ENCODE measurements around the gene DGKG. TPM values are rescaled to one million over a fixed set of nuclear protein-coding genes. Genes with fewer than 3 reads are reported as not detected.
A peak's percentile ranks its signal among the peaks of the same experiment; 100 is the strongest.

The DGKG gene
- total RNA-seq, 1 donor, result 2.5 TPM

DNA sequence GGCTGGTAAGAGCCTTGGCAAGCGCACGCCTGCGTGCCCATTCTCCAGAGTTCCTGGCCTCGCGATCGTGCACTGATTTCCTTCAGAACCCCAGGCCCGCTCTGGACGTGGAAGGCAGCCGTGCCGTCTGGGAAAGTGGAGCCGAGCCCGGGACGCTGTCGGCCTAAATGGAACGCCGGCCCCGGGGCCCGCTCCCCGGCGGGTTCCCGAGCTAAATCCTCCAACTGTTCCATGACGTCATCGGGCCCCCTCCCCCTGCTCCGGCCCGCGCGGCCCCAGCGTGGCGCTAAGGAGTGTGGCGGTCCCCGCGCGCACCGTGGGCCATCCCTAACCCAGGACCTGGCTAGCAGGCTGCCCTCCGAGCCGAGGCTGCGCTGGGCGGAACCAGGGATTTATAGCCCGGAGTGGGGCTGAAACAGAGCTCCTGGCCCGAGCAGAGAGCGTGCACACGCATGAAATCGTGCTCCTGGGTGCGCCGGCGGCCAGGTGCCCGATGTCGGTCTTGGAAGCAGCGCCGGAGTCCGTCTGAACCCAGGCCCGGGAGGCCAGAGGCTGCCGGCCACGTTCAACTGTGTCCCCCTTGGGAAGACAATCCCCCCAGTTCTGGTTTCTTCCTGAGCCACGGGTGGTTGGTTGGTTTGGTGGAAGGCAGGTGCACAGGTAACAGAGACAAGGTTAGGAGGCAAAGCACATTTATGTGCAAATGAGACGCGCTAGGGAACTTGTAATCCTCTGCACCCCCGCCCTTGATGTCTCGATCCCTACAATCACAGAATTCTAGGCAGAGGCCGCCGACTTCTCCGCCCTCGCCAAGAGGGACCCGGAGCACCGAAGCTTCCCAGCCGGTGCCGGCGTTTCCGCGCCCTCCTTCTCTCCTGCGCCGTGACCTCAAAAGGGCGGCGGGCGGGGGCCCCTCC, 168.2 kb downstream of the DGKG start:
- H4K20me1 ChIP-seq (ENCODE audit: insufficient read depth, low read length), result no peaks in the 10 kb centered on the region
- H3K79me2 ChIP-seq (ENCODE audit: insufficient read depth, low read length), result no peaks in the 10 kb centered on the region
- H2AFZ ChIP-seq (ENCODE audit: low read length), result no peak overlapping the region
- H3K4me2 ChIP-seq (ENCODE audit: insufficient read depth, low read length), result peak overlapping the region; percentile 23
- no peaks in the 10 kb centered on the region for H3K9me3 ChIP-seq (ENCODE audit: low read depth, low read length)
- H3K36me3 ChIP-seq (ENCODE audit: insufficient read depth, low read length), result no peaks in the 10 kb centered on the region
- H3K27me3 ChIP-seq (ENCODE audit: insufficient read depth, low read length), result peaks cover 28% of the 10 kb centered on the region
- DNase-seq (ENCODE audit: insufficient read length, low spot score, missing footprints), result no peak
- TF ChIP-seq CTCF (IDR thresholded peaks at IDR 0.05; ENCODE audit: extremely low read depth, low read depth, low read length), result no peak
- no peak overlapping the region for H3K27ac ChIP-seq (ENCODE audit: low read depth, low read length)
- no peaks in the 10 kb centered on the region for H3K4me1 ChIP-seq (ENCODE audit: insufficient read depth, low read length)
- peak overlapping the region; percentile 19 for H3K4me3 ChIP-seq (ENCODE audit: insufficient read depth, low read length)

DNA sequence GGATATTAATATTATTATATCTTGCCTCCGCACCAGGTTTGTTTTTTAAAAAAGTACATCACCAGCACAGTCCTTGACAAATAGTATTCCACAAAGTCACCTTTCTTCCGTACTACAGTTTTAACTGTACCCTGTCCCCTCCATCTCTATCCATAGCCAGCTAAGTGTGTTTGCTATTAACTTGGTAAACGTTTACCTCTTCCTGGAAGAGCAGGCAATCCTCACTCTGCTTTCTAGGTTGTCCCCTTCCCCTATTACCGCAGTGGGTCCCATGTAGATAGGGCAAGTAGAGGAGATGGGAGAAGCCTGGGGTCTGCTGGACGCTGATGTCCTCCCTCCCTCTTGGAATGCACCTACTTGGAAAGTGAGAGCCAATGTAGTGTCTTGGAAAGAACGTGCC, 169.2 kb downstream of the DGKG start:
- H2AFZ ChIP-seq (ENCODE audit: low read length), result no peak overlapping the region
- no peaks in the 10 kb centered on the region for H3K79me2 ChIP-seq (ENCODE audit: insufficient read depth, low read length)
- H3K36me3 ChIP-seq (ENCODE audit: insufficient read depth, low read length), result no peaks in the 10 kb centered on the region
- no peak for TF ChIP-seq CTCF (IDR thresholded peaks at IDR 0.05; ENCODE audit: extremely low read depth, low read depth, low read length)
- no peak for DNase-seq (ENCODE audit: insufficient read length, low spot score, missing footprints)
- H3K9me3 ChIP-seq (ENCODE audit: low read depth, low read length), result no peaks in the 10 kb centered on the region
- no peaks in the 10 kb centered on the region for H4K20me1 ChIP-seq (ENCODE audit: insufficient read depth, low read length)
- H3K4me1 ChIP-seq (ENCODE audit: insufficient read depth, low read length), result no peaks in the 10 kb centered on the region
- no peak overlapping the region for H3K4me3 ChIP-seq (ENCODE audit: insufficient read depth, low read length)
- H3K27me3 ChIP-seq (ENCODE audit: insufficient read depth, low read length), result peaks cover 28% of the 10 kb centered on the region
- no peak overlapping the region for H3K4me2 ChIP-seq (ENCODE audit: insufficient read depth, low read length)
- H3K27ac ChIP-seq (ENCODE audit: low read depth, low read length), result no peak overlapping the region

- Histone ChIP-seq H4K20me1 (ENCODE audit: insufficient read depth, low read length) (no peaks in the 10 kb centered on the region), H3K79me2 (ENCODE audit: insufficient read depth, low read length) (no peaks in the 10 kb centered on the region), H3K36me3 (ENCODE audit: insufficient read depth, low read length) (no peaks in the 10 kb centered on the region), H3K4me1 (ENCODE audit: insufficient read depth, low read length) (no peaks in the 10 kb centered on the region), H3K4me2 (ENCODE audit: insufficient read depth, low read length) (no peak overlapping the region), H3K4me3 (ENCODE audit: insufficient read depth, low read length) (no peak overlapping the region), H3K27me3 (ENCODE audit: insufficient read depth, low read length) (peaks cover 23% of the 10 kb centered on the region), H3K9me3 (ENCODE audit: low read depth, low read length) (no peaks in the 10 kb centered on the region), H2AFZ (ENCODE audit: low read length) (no peak overlapping the region), H3K27ac (ENCODE audit: low read depth, low read length) (no peak overlapping the region)
- no peak for TF ChIP-seq CTCF (IDR thresholded peaks at IDR 0.05; ENCODE audit: extremely low read depth, low read depth, low read length)
- DNase-seq (ENCODE audit: insufficient read length, low spot score, missing footprints), result no peak
Measured at GRCh38 chr3:186189492-186189891, 172.5 kb downstream of the DGKG start.

DNA sequence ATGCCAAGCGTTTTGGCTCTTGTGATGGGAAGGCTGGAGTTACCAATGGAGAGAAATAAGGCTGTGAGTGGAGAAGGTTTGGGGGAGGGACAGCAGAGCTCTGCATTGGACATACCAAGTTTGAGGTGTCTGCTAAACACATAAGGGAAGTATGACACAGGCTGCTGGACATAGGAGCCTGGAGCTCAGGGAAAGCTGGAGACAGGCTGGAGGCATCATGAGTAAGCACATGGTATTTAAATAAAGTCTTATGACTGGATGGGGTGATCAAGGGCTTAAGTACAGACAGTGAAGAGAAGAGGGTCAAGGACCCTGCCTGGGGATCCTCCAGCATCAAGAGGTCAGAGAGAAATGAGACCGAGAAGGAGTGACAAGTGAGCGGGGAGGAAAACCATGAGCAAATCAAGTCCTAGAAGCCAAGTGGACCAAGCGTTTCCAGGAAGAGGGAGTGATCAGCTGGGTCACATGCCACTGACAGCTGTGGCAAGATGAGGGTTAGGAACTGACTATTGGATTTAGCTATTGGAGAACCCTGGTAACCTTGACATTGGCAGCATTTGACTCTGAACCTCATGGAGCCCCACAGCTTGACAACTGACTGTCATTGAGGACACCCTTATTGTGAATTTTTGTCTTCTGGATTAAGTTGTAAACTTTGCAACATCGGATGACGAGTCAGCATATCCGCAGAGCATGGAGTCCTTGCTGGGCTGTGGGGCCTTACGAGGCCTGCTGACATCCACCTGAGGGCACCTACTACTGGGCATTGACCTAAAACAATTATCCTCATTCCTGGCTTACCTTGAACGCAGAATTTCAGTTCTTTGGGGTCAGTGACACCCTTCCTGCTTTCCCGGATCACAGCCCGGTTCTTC, 174.4 kb downstream of the DGKG start:
- DNase-seq (ENCODE audit: insufficient read length, low spot score, missing footprints), result no peak
- Histone ChIP-seq H3K27me3 (ENCODE audit: insufficient read depth, low read length) (peaks cover 4% of the 10 kb centered on the region), H4K20me1 (ENCODE audit: insufficient read depth, low read length) (no peaks in the 10 kb centered on the region), H3K4me3 (ENCODE audit: insufficient read depth, low read length) (no peak overlapping the region), H3K27ac (ENCODE audit: low read depth, low read length) (no peak overlapping the region), H3K79me2 (ENCODE audit: insufficient read depth, low read length) (no peaks in the 10 kb centered on the region), H2AFZ (ENCODE audit: low read length) (no peak overlapping the region), H3K36me3 (ENCODE audit: insufficient read depth, low read length) (no peaks in the 10 kb centered on the region), H3K4me1 (ENCODE audit: insufficient read depth, low read length) (no peaks in the 10 kb centered on the region), H3K4me2 (ENCODE audit: insufficient read depth, low read length) (no peak overlapping the region), H3K9me3 (ENCODE audit: low read depth, low read length) (no peaks in the 10 kb centered on the region)
- TF ChIP-seq CTCF (IDR thresholded peaks at IDR 0.05; ENCODE audit: extremely low read depth, low read depth, low read length), result no peak

All from osteoblast (primary cell).